Activated naive CD4-positive, alpha-beta T cell treated with Interleukin-2 at 50 U/mL for 16 hours (primary cell): ENCODE measurements around the gene PCLAF.

Source experiments
- DNase-seq: peaks from one replicate; pipeline ENCODE4 v3.0.0-alpha.2; 2020

Gene PCLAF

DNA sequence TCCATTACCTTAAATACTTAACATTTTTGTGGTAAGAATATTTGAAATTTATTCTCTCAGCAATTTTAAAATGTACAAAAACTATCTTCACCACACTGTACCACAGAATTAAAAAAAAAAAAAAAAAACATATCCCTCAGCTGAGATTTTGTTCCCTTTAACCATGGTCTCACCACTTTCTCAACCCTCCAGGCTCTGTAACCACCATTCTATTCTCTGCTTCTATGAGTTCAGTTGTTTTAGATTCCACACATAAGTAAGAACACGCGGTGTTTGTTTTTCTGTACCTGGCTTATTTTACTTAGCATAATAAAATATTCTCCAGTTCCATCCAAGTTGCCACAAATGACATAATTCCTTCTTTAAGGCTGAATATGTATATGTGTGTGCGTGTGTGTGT, 66.8 kb downstream of the PCLAF start:
- DNase-seq: no peak
